ENCODE results near the gene AK9.
"Not testable (repeated sequence)": the region's sequence is repeated elsewhere in the genome, so short reads cannot be mapped to it uniquely, and the experiment has no call there.

The AK9 gene

DNA sequence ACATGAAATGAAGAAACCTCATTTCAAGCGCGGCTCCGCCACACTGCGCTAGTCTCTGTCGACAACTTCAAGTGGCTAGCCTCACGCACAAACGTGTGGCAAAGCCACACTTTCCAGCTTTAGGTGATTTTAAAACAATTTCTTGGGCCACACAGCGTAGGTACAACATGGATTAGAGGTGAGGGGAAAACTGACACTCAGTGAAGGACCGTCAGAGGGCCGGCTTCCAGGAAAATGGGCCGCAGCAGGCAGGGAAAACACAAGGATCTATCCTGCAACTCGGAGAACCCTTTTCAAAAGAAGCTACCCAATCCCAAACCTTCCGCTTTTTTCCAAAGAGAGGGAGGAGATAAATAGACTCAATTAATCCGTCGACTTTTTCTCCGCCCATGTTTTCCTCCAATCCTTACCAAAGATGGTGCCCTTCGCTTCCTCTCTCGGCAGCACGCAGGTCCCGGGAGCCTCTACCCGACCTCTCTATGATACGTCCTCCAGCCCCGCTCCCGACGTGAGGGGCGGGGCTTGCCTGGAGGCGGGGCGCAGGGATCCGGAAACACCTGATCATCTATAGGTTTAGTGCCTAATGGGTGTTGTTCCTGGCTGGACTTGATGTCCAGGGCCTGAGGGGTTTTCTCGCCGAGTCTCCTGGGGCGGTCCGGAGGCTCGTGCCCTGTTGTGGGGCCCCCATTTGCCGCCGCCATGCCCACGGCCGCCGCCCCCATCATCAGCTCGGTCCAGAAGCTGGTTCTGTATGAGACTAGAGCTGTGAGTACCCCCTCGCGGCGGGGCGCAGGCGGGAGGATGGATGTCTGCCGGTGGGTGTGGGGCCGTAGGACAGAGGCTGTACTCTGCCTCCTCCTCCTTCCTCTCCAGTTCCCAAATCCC lies at the start of gene AK9, which contains the start of gene FIG4:
Gene AK9 (minus strand): TSS at position 466 of the 885 bp plus-strand sequence. CDS start 15,457 bp downstream, outside the sequence.
Gene FIG4 (plus strand): TSS at position 560 of the 885 bp plus-strand sequence. CDS start 140 bp downstream, at position 700.
- ChIA-PET POLR2A (interaction anchor here (0.9 kb wide), 1 partner anchor 10 kb away, joined by 6 read pairs; no protein-coding TSS in a partner anchor), CTCF (interaction anchor here (0.5 to 1.8 kb wide), 5 partner anchors 172 to 447 kb away, joined by 3 to 7 read pairs (median 4); no protein-coding TSS in a partner anchor)
- DNase-seq (ENCODE audit: extremely low spot score) = peak; percentile 91
- TF ChIP-seq ELF4 (IDR thresholded peaks at IDR 0.05) = no peak; the same call in 1 of the 2 replicates
- no peak for TF ChIP-seq FOXK2 (IDR thresholded peaks at IDR 0.05)
- TF ChIP-seq PKNOX1 (IDR thresholded peaks at IDR 0.05) = peak; percentile 21; the same call in 1 of the 2 replicates
- no peak for TF ChIP-seq FOXA1 (IDR thresholded peaks at IDR 0.05)
- TF ChIP-seq ARNT (IDR thresholded peaks at IDR 0.05) = no peak
- peak; percentile 81 for TF ChIP-seq L3MBTL2 (conservative IDR thresholded peaks at IDR 0.05)
- TF ChIP-seq HDGF (IDR thresholded peaks at IDR 0.05; ENCODE audit: borderline replicate concordance) = no peak
- no peak for TF ChIP-seq NFRKB (IDR thresholded peaks at IDR 0.05)
- no peak for TF ChIP-seq LEF1 (IDR thresholded peaks at IDR 0.05; ENCODE audit: borderline replicate concordance)

GRCh38 chr6:109740787-109741186 lies 49.8 kb upstream of the AK9 start:
- no peak for DNase-seq (ENCODE audit: extremely low spot score)
- TF ChIP-seq PKNOX1 (IDR thresholded peaks at IDR 0.05) = no peak
- TF ChIP-seq FOXK2 (IDR thresholded peaks at IDR 0.05) = no peak
- CTCF ChIA-PET = interaction anchor here (0.7 kb wide), 1 partner anchor 298 kb away, joined by 4 read pairs; no protein-coding TSS in a partner anchor
- POLR2A ChIA-PET = no interaction called here

GRCh38 chr6:109739686-109740085 lies 48.7 kb upstream of the AK9 start:
- ChIA-PET POLR2A (no interaction called here), CTCF (no interaction called here)
- no peak for DNase-seq (ENCODE audit: extremely low spot score)
- no peak for TF ChIP-seq SUZ12 (IDR thresholded peaks at IDR 0.05)
- TF ChIP-seq TARDBP (IDR thresholded peaks at IDR 0.05) = no peak

GRCh38 chr6:109738667-109739066 lies 47.7 kb upstream of the AK9 start:
- TF ChIP-seq SUZ12 (IDR thresholded peaks at IDR 0.05) (no peak), FOXK2 (IDR thresholded peaks at IDR 0.05) (no peak), LEF1 (IDR thresholded peaks at IDR 0.05; ENCODE audit: borderline replicate concordance) (no peak), FOXM1 (IDR thresholded peaks at IDR 0.05; ENCODE audit: borderline replicate concordance) (no peak), TARDBP (IDR thresholded peaks at IDR 0.05) (no peak), BHLHE40 (IDR thresholded peaks at IDR 0.05; ENCODE audit: borderline replicate concordance) (no peak), ZNF384 (IDR thresholded peaks at IDR 0.05) (no peak), PKNOX1 (IDR thresholded peaks at IDR 0.05) (no peak), ELF4 (IDR thresholded peaks at IDR 0.05) (no peak), HDGF (IDR thresholded peaks at IDR 0.05; ENCODE audit: borderline replicate concordance) (no peak), L3MBTL2 (conservative IDR thresholded peaks at IDR 0.05) (no peak), ARNT (IDR thresholded peaks at IDR 0.05) (no peak), FOXA1 (IDR thresholded peaks at IDR 0.05) (no peak), CTBP1 (IDR thresholded peaks at IDR 0.05; ENCODE audit: borderline replicate concordance) (no peak), SP1 (IDR thresholded peaks at IDR 0.05) (no peak), NFRKB (IDR thresholded peaks at IDR 0.05) (no peak)
- POLR2A ChIA-PET = no interaction called here
- CTCF ChIA-PET = no interaction called here
- no peak for DNase-seq (ENCODE audit: extremely low spot score)

- DNase-seq (ENCODE audit: extremely low spot score) = no peak
- ChIA-PET CTCF (no interaction called here), POLR2A (no interaction called here)
- no peak for TF ChIP-seq ELF4 (IDR thresholded peaks at IDR 0.05)
- no peak for TF ChIP-seq FOXM1 (IDR thresholded peaks at IDR 0.05; ENCODE audit: borderline replicate concordance)
Observed at GRCh38 chr6:109738255-109738654, 47.3 kb upstream of the AK9 start.

DNA sequence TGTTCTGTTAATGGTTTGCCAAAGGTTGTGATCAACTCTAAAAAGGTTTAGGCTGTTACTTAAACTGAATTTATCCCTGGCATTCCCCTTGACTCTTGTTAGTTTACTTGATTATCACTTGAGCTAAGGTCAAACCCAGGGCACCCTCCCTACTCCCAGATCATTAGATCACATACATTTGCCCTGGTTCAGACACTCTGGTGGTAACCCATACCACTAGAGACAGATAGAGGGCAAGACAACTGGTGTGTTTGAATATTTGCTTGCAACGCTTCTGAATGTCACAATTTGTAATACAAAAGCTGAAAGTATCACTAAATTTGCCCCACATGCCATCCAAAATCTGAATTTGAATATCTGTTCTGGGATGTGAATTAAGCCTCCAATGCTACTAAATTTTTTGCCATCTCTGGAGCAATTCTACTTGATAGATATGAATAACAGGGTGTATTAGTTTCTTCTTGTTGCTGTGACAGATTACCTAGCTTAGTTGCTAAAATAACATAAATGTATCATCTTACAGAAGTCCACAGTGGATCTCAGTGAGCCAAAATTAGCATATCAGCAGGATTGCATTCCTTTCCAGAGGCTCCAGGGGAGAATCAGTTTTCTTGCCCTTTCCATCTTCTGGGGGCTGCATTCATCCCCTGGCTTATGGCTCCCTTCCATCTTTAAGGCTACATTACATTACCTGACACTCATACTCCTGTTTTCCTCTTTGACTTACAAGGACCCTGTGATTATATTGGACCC lies 45.4 kb upstream of the AK9 start:
- ChIA-PET CTCF (no interaction called here), POLR2A (no interaction called here)
- DNase-seq (ENCODE audit: extremely low spot score) = no peak
- TF ChIP-seq ELF4 (IDR thresholded peaks at IDR 0.05) = no peak
- no peak for TF ChIP-seq NFRKB (IDR thresholded peaks at IDR 0.05)
- TF ChIP-seq TARDBP (IDR thresholded peaks at IDR 0.05) = no peak
- TF ChIP-seq PKNOX1 (IDR thresholded peaks at IDR 0.05) = no peak

- DNase-seq (ENCODE audit: extremely low spot score); POLR2A ChIA-PET: not testable (repeated sequence)
- CTCF ChIA-PET = interaction anchor here (0.6 kb wide), 1 partner anchor 20 kb away, joined by 3 read pairs; no protein-coding TSS in a partner anchor
Observed at GRCh38 chr6:109725250-109725649, 34.2 kb upstream of the AK9 start.
